Neural progenitor cell (in vitro differentiated cells): ENCODE data around the gene NRG3.

Experiments used
- EZH2 ChIP-seq: fragments of 200-600 bp; sonication (generic); IDR thresholded peaks from 2 replicates; pipeline ENCODE4 v1.6.1; 2017; ENCODE audit warnings: antibody characterized with exemption, mild to moderate bottlenecking, moderate library complexity
- EZH2phosphoT487 ChIP-seq: fragments of 200-600 bp; sonication (generic); IDR thresholded peaks from 2 replicates; pipeline ENCODE4 v1.6.1; 2017; ENCODE audit warnings: antibody characterized with exemption
- TF ChIP-seq, protein P1 (sequence below): fragments of 200-600 bp; sonication (generic); IDR thresholded peaks from 2 replicates; pipeline ENCODE4 v1.5.1; 2017; ENCODE audit warnings: antibody characterized with exemption, mild to moderate bottlenecking

DNA sequence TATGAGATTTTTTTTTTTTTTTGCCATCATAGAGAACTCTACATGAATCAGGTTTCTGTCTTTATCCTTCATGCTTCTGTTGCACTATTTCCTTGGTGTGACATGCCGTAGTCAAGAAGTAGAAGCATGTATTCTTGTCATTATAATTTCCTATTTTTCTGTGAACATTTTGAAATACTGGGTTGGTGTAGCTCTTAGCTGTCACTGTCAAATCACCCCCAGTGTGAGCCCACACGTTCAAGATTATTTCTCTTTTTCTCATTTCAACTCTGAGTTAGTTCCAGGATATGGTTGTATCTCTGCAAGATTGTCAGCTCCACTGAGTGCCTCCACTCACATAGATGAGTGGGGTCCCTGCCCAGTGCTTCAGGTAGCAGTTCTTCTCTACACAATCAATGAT is 209.5 kb downstream of the NRG3 start:
- TF ChIP-seq, protein P1, sequence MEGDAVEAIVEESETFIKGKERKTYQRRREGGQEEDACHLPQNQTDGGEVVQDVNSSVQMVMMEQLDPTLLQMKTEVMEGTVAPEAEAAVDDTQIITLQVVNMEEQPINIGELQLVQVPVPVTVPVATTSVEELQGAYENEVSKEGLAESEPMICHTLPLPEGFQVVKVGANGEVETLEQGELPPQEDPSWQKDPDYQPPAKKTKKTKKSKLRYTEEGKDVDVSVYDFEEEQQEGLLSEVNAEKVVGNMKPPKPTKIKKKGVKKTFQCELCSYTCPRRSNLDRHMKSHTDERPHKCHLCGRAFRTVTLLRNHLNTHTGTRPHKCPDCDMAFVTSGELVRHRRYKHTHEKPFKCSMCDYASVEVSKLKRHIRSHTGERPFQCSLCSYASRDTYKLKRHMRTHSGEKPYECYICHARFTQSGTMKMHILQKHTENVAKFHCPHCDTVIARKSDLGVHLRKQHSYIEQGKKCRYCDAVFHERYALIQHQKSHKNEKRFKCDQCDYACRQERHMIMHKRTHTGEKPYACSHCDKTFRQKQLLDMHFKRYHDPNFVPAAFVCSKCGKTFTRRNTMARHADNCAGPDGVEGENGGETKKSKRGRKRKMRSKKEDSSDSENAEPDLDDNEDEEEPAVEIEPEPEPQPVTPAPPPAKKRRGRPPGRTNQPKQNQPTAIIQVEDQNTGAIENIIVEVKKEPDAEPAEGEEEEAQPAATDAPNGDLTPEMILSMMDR, result no peak
- TF ChIP-seq EZH2 (no peak), EZH2phosphoT487 (no peak)
